Activated T-helper 1 cell treated with Interleukin-2 at 50 U/mL for 16 hours (primary cell): ENCODE results near the gene PFKFB4.
"Not testable (repeated sequence)": the region's sequence is repeated elsewhere in the genome, so short reads cannot be mapped to it uniquely, and the experiment has no call there.

Experiments used
- DNase-seq: peaks from one replicate; pipeline ENCODE4 v3.0.0-alpha.2; 2020; ENCODE audit warnings: low read depth

Gene PFKFB4

GRCh38 chr3:48492461-48493202, 64.0 kb downstream of the PFKFB4 start:
- DNase-seq: no peak

- no peak for DNase-seq
These were observed 69.7 kb downstream of the PFKFB4 start for GRCh38 chr3:48486952-48487351.

DNA sequence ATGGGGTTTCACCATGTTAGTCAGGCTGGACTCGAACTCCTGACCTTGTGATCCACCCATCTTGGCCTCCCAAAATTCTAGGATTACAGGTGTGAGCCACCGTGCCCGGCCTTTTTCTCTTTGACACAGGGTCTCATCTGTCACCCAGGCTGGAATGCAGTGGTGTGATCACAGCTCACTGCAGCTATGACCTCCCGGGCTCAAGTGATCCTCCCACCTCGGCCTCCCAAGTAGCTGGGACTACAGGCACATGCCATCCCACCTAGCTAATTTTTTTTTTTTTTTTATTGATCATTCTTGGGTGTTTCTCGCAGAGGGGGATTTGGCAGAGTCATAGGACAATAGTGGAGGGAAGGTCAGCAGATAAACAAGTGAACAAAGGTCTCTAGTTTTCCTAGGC, 73.8 kb downstream of the PFKFB4 start:
- DNase-seq: not testable (repeated sequence)

DNA sequence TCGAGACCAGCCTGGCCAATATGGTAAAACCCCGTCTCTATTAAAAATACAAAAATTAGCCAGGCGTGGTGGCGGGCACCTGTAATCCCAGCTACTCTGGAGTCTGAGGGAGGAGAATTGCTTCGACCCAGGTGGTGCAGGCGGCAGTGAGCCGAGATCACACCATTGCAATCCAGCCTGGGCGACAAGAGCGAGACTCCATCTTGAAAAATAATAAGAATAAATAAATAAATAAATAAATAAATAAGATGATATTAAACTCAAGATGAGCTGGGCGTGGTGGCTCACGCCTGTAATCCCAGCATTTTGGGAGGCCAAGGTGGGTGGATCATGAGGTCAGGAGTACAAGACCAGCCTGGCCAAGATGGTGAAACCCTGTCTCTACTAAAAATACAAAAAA, 75.7 kb downstream of the PFKFB4 start:
- DNase-seq: not testable (repeated sequence)

DNA sequence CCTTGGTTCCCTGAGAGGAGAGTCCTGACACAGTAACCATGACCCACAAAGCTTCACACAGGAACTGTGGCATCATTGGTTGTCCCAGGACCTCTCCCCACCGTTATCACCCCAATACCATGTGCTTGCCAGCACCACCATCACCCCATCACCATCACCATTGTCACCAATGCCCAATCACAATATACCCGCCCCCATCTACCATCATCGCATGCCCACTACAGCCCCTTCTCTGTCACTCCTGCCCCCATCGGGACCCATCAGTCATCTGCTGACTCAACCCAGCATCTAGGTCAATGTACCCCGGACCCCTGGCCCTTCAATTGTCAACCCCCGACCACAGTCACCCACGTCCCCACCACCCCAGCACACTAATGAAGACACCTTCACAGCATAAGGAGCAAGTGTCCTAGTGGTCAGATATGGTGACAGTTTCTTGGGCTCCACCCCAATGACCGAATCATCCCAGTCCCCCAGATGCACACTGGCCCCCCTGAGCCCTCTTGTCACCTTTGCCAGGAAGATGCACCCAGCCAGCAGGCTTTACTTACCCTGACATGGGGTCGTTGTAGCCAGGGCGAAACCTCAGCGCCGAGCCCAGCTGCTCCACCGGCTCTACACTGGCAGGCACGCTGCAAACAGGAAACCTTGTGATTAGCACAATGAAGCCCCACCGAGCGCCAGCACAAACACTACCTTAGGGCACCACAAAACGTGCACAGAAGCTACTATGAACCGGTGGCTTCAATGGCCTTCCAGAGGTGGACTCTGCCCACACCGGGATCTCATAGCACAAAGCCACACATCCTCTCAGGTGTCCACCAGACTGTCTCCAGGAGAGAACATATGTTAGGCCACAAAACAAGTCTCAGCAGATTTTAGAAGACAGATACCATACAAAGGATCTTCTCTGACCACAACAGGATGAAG, 77.7 kb downstream of the PFKFB4 start:
- peak; percentile 38 for DNase-seq

DNA sequence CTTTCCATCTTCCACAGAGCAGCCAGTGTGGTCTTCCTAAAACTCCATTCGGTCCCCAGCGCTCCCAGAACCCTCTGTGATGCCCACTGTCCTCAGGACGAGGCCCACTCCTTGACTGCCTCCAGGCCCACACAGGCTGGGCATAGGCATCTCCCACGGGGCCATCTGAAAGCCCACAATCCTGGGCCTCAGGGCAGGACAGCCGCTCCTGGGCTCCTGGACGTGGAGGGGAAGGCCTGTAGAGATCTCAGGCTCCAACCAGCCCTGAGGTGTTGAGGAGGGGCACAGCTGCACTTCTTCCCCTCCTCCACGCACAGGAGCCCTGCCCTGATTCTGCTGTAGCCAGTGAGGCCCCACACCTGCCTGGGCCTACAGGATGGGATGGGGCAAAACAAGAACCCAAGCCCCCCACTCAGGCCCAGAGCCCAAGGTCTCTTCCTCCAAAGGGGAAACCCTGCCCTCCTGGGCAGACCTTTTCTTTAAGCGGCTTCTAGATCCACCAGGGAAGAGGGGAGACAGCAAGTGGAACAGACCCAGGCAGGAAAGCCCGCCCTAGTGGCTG, 78.6 kb downstream of the PFKFB4 start:
- DNase-seq: no peak

GRCh38 chr3:48476426-48477053, 80.1 kb downstream of the PFKFB4 start:
- no peak for DNase-seq

GRCh38 chr3:48475188-48475587, 81.4 kb downstream of the PFKFB4 start:
- no peak for DNase-seq

DNA sequence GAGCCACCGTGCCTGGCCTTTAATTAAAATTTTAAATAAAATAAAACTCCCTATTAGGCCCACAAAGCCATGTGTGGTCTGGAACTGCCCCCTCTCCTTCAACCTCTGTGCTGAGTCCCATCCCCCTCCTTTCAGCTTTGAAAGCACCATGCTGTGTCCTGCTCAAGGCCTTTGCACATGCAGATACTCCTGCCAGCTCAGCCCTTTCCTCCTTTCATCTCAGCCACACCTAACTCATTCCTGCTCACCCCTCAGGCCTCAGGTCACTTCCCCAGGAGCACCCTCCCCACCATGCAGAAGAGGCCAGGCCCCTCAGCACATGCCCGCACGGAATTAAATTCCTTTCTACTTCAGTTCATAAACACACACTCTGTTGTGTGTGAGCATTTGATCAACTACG, 82.0 kb downstream of the PFKFB4 start:
- no peak for DNase-seq

DNA sequence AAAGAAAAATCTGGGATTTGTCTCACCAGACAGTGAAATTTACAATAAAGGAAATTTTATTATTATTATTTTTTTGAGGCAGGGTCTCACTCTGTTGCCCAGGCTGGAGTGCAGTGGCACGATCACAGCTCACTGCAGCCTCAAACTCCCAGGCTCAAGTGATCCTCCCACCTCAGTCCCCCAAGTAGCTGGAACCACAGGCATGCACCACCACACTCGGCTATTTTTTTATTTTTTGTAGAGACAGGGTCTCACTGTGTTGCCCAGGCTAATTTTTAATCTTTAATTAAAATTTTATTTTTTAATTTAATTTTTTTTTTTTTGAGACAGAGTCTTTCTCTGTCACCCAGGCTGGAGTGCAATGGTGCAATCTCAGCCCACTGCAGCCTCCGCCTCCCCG, 82.6 kb downstream of the PFKFB4 start:
- DNase-seq: not testable (repeated sequence)

DNA sequence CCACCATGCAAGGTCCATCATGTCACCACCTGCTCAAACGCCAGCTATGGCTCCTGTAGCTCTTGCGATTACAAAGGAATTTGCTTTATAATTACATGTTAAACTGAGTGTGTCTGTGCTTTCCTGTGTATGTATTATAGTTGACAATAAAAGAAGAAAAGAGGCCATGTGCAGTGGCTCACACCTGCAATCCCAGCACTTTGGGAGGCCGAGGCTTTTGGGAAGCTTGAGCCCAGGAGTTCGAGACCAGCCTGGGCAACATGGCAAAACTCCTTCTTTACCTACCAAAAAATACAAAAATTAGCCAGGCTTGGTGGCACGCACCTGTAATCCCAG, 83.0 kb downstream of the PFKFB4 start:
- no peak for DNase-seq

DNA sequence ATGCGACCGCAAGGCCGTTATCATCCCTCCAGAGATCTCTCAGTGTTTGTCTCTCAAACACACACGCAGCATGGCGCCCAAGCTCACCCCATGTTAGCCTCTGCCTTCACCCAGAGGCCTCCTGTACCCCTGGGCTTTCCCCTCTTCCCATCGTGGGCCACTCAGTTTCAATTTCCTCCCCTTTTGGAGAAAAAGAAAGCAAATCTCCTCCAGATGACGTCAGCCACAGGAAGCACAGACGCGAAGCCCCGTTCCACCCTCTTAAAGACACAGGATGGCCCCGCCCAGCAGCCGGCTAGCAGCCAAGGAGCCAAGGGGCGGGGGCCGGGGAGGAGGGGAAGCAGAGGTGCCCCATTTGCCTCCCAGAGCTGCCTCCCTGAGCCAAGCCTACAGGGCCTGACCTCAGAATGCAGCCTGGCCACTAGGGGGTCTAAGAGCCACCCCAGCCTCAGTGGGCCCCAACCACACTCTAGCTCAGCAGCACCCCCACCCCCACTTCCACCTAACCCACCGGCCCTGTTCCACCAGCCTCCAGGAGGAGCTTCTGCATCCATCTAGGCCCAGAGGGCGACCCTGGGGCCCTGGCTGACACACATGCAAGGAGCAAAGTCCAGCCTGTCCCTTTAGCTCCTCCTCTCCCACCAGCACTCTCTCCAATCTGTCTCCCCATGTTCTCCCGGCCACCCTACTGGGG, 83.5 kb downstream of the PFKFB4 start:
- DNase-seq: peak; percentile 89

DNA sequence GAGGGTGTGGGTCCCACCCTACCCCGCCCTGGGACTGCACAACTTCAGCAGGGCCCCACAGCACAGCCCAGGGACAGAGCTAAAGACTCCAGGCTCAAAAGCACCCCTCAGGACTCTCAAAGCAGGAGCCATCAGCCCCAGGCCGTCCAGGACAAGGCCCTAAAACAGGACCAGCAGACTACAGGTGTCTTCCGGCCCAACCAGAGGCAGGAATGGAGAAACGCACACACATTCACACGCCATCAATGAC, 84.0 kb downstream of the PFKFB4 start:
- DNase-seq: no peak

GRCh38 chr3:48470286-48470685, 86.3 kb downstream of the PFKFB4 start:
- DNase-seq: no peak

GRCh38 chr3:48469046-48469915, 87.3 kb downstream of the PFKFB4 start:
- DNase-seq: no peak

- no peak for DNase-seq
These were observed 88.3 kb downstream of the PFKFB4 start for GRCh38 chr3:48468329-48468731.
